H1 (cell line): ENCODE results near the gene KIF21A. TPM values are rescaled to one million over a fixed set of nuclear protein-coding genes. Genes with fewer than 3 reads are reported as not detected.

ENCODE experiments used
- CTCF ChIA-PET: fragments of 300-600 bp; sonication (Branson Sonifier 250); formaldehyde crosslinking; loops from one replicate; lab custom pipeline; 2021; ENCODE audit not compliant: partially characterized antibody; lab: Charles Lee
- POLR2A ChIA-PET: fragments of 300-600 bp; sonication (Branson Sonifier 250); formaldehyde crosslinking; loops from one replicate; lab custom pipeline; 2021; ENCODE audit warnings: inconsistent platforms; ENCODE audit not compliant: partially characterized antibody; lab: Charles Lee
- DNase-seq, 2 experiments: peaks; one replicate each; pipeline versions ENCODE4 v3.0.0 to v3.0.0-alpha.2; 2010 to 2022; ENCODE audit warnings: low spot score in 2 of 2, low read depth in 1 of 2, mixed read lengths in 1 of 2
- FAIRE-seq: peaks from 2 replicates; lab custom pipeline; 2011; peaks lifted over from hg19 to GRCh38; lab: Jason Lieb, UNC
- H2AFZ ChIP-seq: 2 replicates; pipeline ENCODE4 v1.8.1; 2012; ENCODE audit warnings: low read length, inconsistent platforms
- H2AK5ac ChIP-seq: 2 replicates; pipeline ENCODE4 v1.6.1; 2013; ENCODE audit warnings: low read depth, low read length
- H2BK120ac ChIP-seq: replicated peaks from 2 replicates; pipeline ENCODE3; 2013; ENCODE audit warnings: low read depth, low read length, inconsistent platforms
- H2BK12ac ChIP-seq: 2 replicates; pipeline ENCODE4 v1.6.1; 2013; ENCODE audit warnings: low read depth, low read length
- H2BK15ac ChIP-seq: 2 replicates; pipeline ENCODE4 v1.6.1; 2013; ENCODE audit warnings: low read length
- H2BK20ac ChIP-seq: 2 replicates; pipeline ENCODE4 v1.6.1; 2013; ENCODE audit warnings: low read length
- H2BK5ac ChIP-seq: 2 replicates; pipeline ENCODE4 v1.6.1; 2013; ENCODE audit warnings: low read depth, low read length
- H3K14ac ChIP-seq: 2 replicates; pipeline ENCODE4 v1.6.1; 2013; ENCODE audit warnings: inconsistent platforms; ENCODE audit not compliant: insufficient read length
- H3K18ac ChIP-seq: 2 replicates; pipeline ENCODE4 v1.6.1; 2013; ENCODE audit warnings: low read length; ENCODE audit errors: extremely low read depth
- H3K23ac ChIP-seq: 2 replicates; pipeline ENCODE4 v1.6.1; 2013; ENCODE audit warnings: inconsistent platforms; ENCODE audit not compliant: insufficient read length
- H3K23me2 ChIP-seq: 2 replicates; pipeline ENCODE4 v1.6.1; 2013; ENCODE audit warnings: low read depth, low read length
- H3K27ac ChIP-seq: 2 replicates; pipeline ENCODE4 v1.6.1; 2011; ENCODE audit warnings: low read depth, low read length, inconsistent platforms
- H3K27me3 ChIP-seq, 4 experiments: replicated peaks in 1 of 4; 1 replicate in 1 of 4; 2 replicates in 3 of 4; pipeline versions ENCODE4 v1.6.1 to v1.8.1; 2011 to 2013; ENCODE audit warnings: low read length in 3 of 4, mild to moderate bottlenecking in 3 of 4, inconsistent platforms in 2 of 4, mixed read lengths in 2 of 4, moderate library complexity in 1 of 4; ENCODE audit not compliant: control insufficient read depth in 3 of 4, insufficient read depth in 3 of 4; ENCODE audit errors: extremely low read depth in 1 of 4
- H3K36me3 ChIP-seq, 4 experiments: 2 replicates each; pipeline versions ENCODE4 v1.6.1 to v1.8.1; 2011 to 2013; ENCODE audit warnings: mild to moderate bottlenecking in 4 of 4, low read length in 3 of 4, moderate library complexity in 2 of 4, control low read depth in 1 of 4, inconsistent platforms in 1 of 4; ENCODE audit not compliant: insufficient read depth in 4 of 4, control insufficient read depth in 2 of 4
- H3K4ac ChIP-seq: replicated peaks from 2 replicates; pipeline ENCODE3; 2013; ENCODE audit warnings: low read length, low read depth, mixed read lengths, inconsistent platforms; ENCODE audit not compliant: insufficient read length
- H3K4me1 ChIP-seq, 4 experiments: replicated peaks in 1 of 4; 1 replicate in 1 of 4; 2 replicates in 3 of 4; pipeline versions ENCODE4 v1.6.1 to v1.8.1; 2011 to 2013; ENCODE audit warnings: low read length in 3 of 4, inconsistent platforms in 2 of 4, mixed read lengths in 1 of 4; ENCODE audit not compliant: insufficient read depth in 4 of 4, control insufficient read depth in 3 of 4
- H3K4me2 ChIP-seq, 2 experiments: 2 replicates each; pipeline versions ENCODE4 v1.6.1 to v1.8.1; 2011 to 2013; ENCODE audit warnings: low read depth in 2 of 2, low read length in 2 of 2, control low read depth in 1 of 2, inconsistent platforms in 1 of 2, mild to moderate bottlenecking in 1 of 2; ENCODE audit not compliant: insufficient read depth in 1 of 2
- H3K4me3 ChIP-seq, 4 experiments: fragments of 200-600, 300-600 bp in 1 of 4; sonication (generic), shearing (Covaris generic), sonication (Bioruptor Twin) in 1 of 4; 2 replicates each; pipeline versions ENCODE4 v1.5.1 to v1.8.1; 2011 to 2016; ENCODE audit warnings: low read length in 4 of 4, low read depth in 3 of 4, control low read depth in 2 of 4, inconsistent platforms in 2 of 4, mild to moderate bottlenecking in 2 of 4, mixed read lengths in 1 of 4, moderate library complexity in 1 of 4; ENCODE audit not compliant: insufficient read depth in 2 of 4; ENCODE audit errors: extremely low read depth in 1 of 4
- H3K56ac ChIP-seq: replicated peaks from 2 replicates; pipeline ENCODE3; 2013; ENCODE audit warnings: low read depth, mild to moderate bottlenecking, mixed read lengths, low read length, inconsistent platforms; ENCODE audit not compliant: insufficient read length
- H3K79me1 ChIP-seq: 2 replicates; pipeline ENCODE4 v1.6.1; 2013; ENCODE audit warnings: low read depth, low read length, control low read depth
- H3K79me2 ChIP-seq, 2 experiments: 2 replicates each; pipeline versions ENCODE4 v1.6.1 to v1.8.1; 2012 to 2013; ENCODE audit warnings: low read length in 2 of 2, mild to moderate bottlenecking in 2 of 2, inconsistent platforms in 1 of 2; ENCODE audit not compliant: insufficient read depth in 2 of 2, control insufficient read depth in 1 of 2
- H3K9ac ChIP-seq, 4 experiments: replicated peaks in 1 of 4; 1 replicate in 1 of 4; 2 replicates in 3 of 4; pipeline versions ENCODE4 v1.6.1 to v1.8.1; 2011 to 2013; ENCODE audit warnings: low read depth in 3 of 4, low read length in 3 of 4, control low read depth in 2 of 4, mild to moderate bottlenecking in 2 of 4, moderate library complexity in 2 of 4, inconsistent platforms in 1 of 4; ENCODE audit errors: extremely low read depth in 1 of 4
- H3K9me3 ChIP-seq, 2 experiments: 2 replicates each; pipeline versions ENCODE4 v1.6.1 to v1.8.1; 2012 to 2013; ENCODE audit warnings: mild to moderate bottlenecking in 2 of 2, moderate library complexity in 2 of 2, control low read depth in 1 of 2, inconsistent platforms in 1 of 2, low read depth in 1 of 2, low read length in 1 of 2, mixed read lengths in 1 of 2; ENCODE audit not compliant: insufficient read depth in 2 of 2
- H4K20me1 ChIP-seq, 2 experiments: replicated peaks in 1 of 2; 2 replicates each; pipeline versions ENCODE3 to v1.8.1; 2011 to 2013; ENCODE audit warnings: inconsistent platforms in 2 of 2, low read length in 2 of 2, mild to moderate bottlenecking in 1 of 2; ENCODE audit not compliant: insufficient read depth in 2 of 2, control insufficient read depth in 1 of 2
- H4K5ac ChIP-seq: 2 replicates; pipeline ENCODE4 v1.6.1; 2013; ENCODE audit warnings: low read length, low read depth, mixed read lengths, inconsistent platforms; ENCODE audit not compliant: insufficient read length
- H4K8ac ChIP-seq: 2 replicates; pipeline ENCODE4 v1.8.0; 2013; ENCODE audit warnings: mild to moderate bottlenecking, moderate library complexity, low read length, inconsistent platforms; ENCODE audit not compliant: insufficient read depth; ENCODE audit errors: extremely low read depth
- H4K91ac ChIP-seq: replicated peaks from 2 replicates; pipeline ENCODE3; 2013; ENCODE audit warnings: low read length, mixed read lengths, inconsistent platforms; ENCODE audit not compliant: insufficient read length
- BRCA1 ChIP-seq: IDR thresholded peaks from 2 replicates; pipeline ENCODE4 v1.6.1; 2012; ENCODE audit warnings: low read depth, low read length, improper control_type of control experiment
- CBX5 ChIP-seq: fragments of 300-800, 300-1000 bp; sonication (generic); IDR thresholded peaks from 2 replicates; pipeline ENCODE4 v1.7.1; 2016; ENCODE audit warnings: antibody characterized with exemption, low read length, low read depth
- EP300 ChIP-seq, 2 experiments: IDR thresholded peaks; 1 replicate in 1 of 2; 2 replicates in 1 of 2; pipeline ENCODE4 v1.6.1; 2011 to 2012; ENCODE audit warnings: low read depth in 2 of 2, low read length in 2 of 2, mild to moderate bottlenecking in 2 of 2, borderline replicate concordance in 1 of 2, inconsistent platforms in 1 of 2, moderate library complexity in 1 of 2
- JUN ChIP-seq: IDR thresholded peaks from 2 replicates; pipeline ENCODE4 v1.6.1; 2011; ENCODE audit warnings: low read depth, mild to moderate bottlenecking, improper control_type of control experiment, low read length
- JUND ChIP-seq: IDR thresholded peaks from 2 replicates; pipeline ENCODE4 v1.6.1; 2011; ENCODE audit warnings: mild to moderate bottlenecking, improper control_type of control experiment, low read length
- KDM5A ChIP-seq: fragments of 200-600 bp; IDR thresholded peaks from 2 replicates; pipeline ENCODE4 v1.7.1; 2012; ENCODE audit warnings: mild to moderate bottlenecking, low read length, inconsistent platforms, mixed read lengths
- MAFK ChIP-seq: IDR thresholded peaks from 2 replicates; pipeline ENCODE4 v1.6.1; 2012; ENCODE audit warnings: low read depth, mild to moderate bottlenecking, improper control_type of control experiment, low read length
- POLR2A ChIP-seq, 2 experiments: IDR thresholded peaks; 1 replicate in 1 of 2; 2 replicates in 1 of 2; pipeline ENCODE4 v1.6.1; 2011; ENCODE audit warnings: low read depth in 2 of 2, low read length in 2 of 2, mild to moderate bottlenecking in 2 of 2; ENCODE audit errors: control extremely low read depth in 1 of 2
- RFX5 ChIP-seq: IDR thresholded peaks from 2 replicates; pipeline ENCODE4 v1.6.1; 2011; ENCODE audit warnings: low read depth, low read length, improper control_type of control experiment, borderline replicate concordance
- RNF2 ChIP-seq: fragments of 200-900, 300-1000 bp; sonication (generic); IDR thresholded peaks from 2 replicates; pipeline ENCODE4 v1.7.1; 2016; ENCODE audit warnings: borderline replicate concordance, low read depth, mild to moderate bottlenecking, antibody characterized with exemption, low read length; ENCODE audit not compliant: poor library complexity, severe bottlenecking; ENCODE audit errors: missing control alignments
- SIN3A ChIP-seq, 2 experiments: IDR thresholded peaks in 1 of 2; conservative IDR thresholded peaks in 1 of 2; 2 replicates each; pipeline ENCODE4 v1.6.1; 2011 to 2012; ENCODE audit warnings: low read length in 2 of 2, improper control_type of control experiment in 1 of 2, low read depth in 1 of 2, mild to moderate bottlenecking in 1 of 2
- SIX5 ChIP-seq: IDR thresholded peaks from 2 replicates; pipeline ENCODE4 v1.6.1; 2011; ENCODE audit warnings: mild to moderate bottlenecking, low read depth, low read length
- SP2 ChIP-seq: IDR thresholded peaks from 2 replicates; pipeline ENCODE4 v1.6.1; 2012; ENCODE audit warnings: mild to moderate bottlenecking, low read length, inconsistent platforms
- SP4 ChIP-seq: IDR thresholded peaks from 2 replicates; pipeline ENCODE4 v1.6.1; 2012; ENCODE audit warnings: low read length, inconsistent platforms
- TCF12 ChIP-seq: IDR thresholded peaks from 2 replicates; pipeline ENCODE4 v1.6.1; 2011; ENCODE audit warnings: low read depth, mild to moderate bottlenecking, low read length
- WGBS, 2 experiments: shearing (Covaris generic) in 1 of 2; methylation state at CpG; one replicate each; pipeline versions ENCODE4 v1.1.6 to v1.1.7; 2013 to 2015; ENCODE audit warnings: low lambda C conversion rate in 2 of 2, mixed read lengths in 2 of 2, inconsistent platforms in 1 of 2, low coverage in 1 of 2, missing lambda C conversion rate in 1 of 2; ENCODE audit not compliant: insufficient replicate concordance in 2 of 2, insufficient coverage in 1 of 2, insufficient read length in 1 of 2; ENCODE audit errors: extremely low coverage in 1 of 2, missing lambda C conversion rate in 1 of 2; 5-methylcytosine and 5-hydroxymethylcytosine counted together
- polyA plus RNA-seq, 7 experiments: library from polyadenylated mRNA; depleted of rRNA in 3 of 7; stranded (reverse) in 5 of 7; unstranded in 2 of 7; fragments of >200 nt in 5 of 7; fragments of 200-250 nt in 2 of 7; gene quantifications; 1 replicate in 5 of 7; 2 replicates in 1 of 7; 4 replicates in 1 of 7; pipeline versions ENCODE4 v1.2.1 to v1.2.3, GENCODE V29; 2011 to 2013; ENCODE audit warnings: missing spikeins in 2 of 7, mixed read lengths in 2 of 7
- total RNA-seq: library from RNA; stranded (reverse); fragmentation: NEBNext Ultra II Directional; extraction: Animal tissue kit (Norgen Biotek cat#: 25700); gene quantifications from 2 replicates; pipeline ENCODE4 v1.2.1, GENCODE V29; 2021

KIF21A gene
- total and polyA plus RNA-seq, 2 of the 8 experiments (the other 6 are each of a cell fraction or from before 2014, with no cell fraction given): 10.0 to 26.0 TPM

- Histone ChIP-seq H2BK12ac (no peak overlapping the region), H2AFZ (no peak overlapping the region), H2BK120ac (no peak overlapping the region), H4K8ac (no peak overlapping the region), H4K91ac (no peak overlapping the region), H2BK20ac (no peak overlapping the region), H2BK15ac (no peak overlapping the region), H3K27me3 (no peaks in the 10 kb centered on the region), H3K4me1 (no peaks in the 10 kb centered on the region), H2AK5ac (no peak overlapping the region), H3K27ac (no peak overlapping the region), H3K56ac (no peak overlapping the region), H3K4me2 (no peak overlapping the region), H2BK5ac (no peak overlapping the region), H3K18ac (no peak overlapping the region), H3K36me3 (peaks cover 0 to 21% (median 9%) of the 10 kb centered on the region in 4 experiments; a peak in 5 of 8 replicates), H3K23me2 (no peaks in the 10 kb centered on the region), H3K9me3 (no peaks in the 10 kb centered on the region), H4K5ac (no peak overlapping the region), H3K4me3 (no peak overlapping the region), H4K20me1 (no peaks in the 10 kb centered on the region), H3K4ac (no peak overlapping the region), H3K14ac (no peak overlapping the region), H3K79me1 (no peaks in the 10 kb centered on the region), H3K9ac (no peak overlapping the region), H3K23ac (no peak overlapping the region), H3K79me2 (no peaks in the 10 kb centered on the region)
- CTCF ChIA-PET: interaction anchor here (0.6 to 1.4 kb wide), 3 partner anchors 14 to 84 kb away, joined by 3 read pairs; no protein-coding TSS in a partner anchor
- DNase-seq: no peak
- POLR2A ChIA-PET: no interaction called here
- 90% methylated on average over 12 of the region's 12 CpGs; no CpG with 5 or more reads in 1 of the 2 experiments for WGBS, 2 experiments
- FAIRE-seq: no peak
- TF ChIP-seq JUND (no peak), JUN (no peak), POLR2A (IDR thresholded peaks at IDR 0.05; ENCODE audit: control extremely low read depth in 1 of 2, low read depth in 2 of 2, low read length in 2 of 2) (no peak), SIN3A (conservative IDR thresholded peaks at IDR 0.05 in 1 of 2, IDR thresholded peaks at IDR 0.05 in 1 of 2; ENCODE audit: low read depth in 1 of 2, low read length in 2 of 2) (no peak), BRCA1 (no peak), MAFK (no peak), SP4 (no peak), KDM5A (no peak), RFX5 (no peak), RNF2 (no peak), SIX5 (no peak), TCF12 (no peak), CBX5 (no peak), EP300 (IDR thresholded peaks at IDR 0.05; ENCODE audit: borderline replicate concordance in 1 of 2, low read depth in 2 of 2, low read length in 2 of 2) (no peak), SP2 (no peak)
These were observed 110.2 kb downstream of the KIF21A start for GRCh38 chr12:39332661-39333175.
